HuH-7.5 (cell line): Measurements from ENCODE around the gene TALDO1.
"Not testable (repeated sequence)": the region's sequence is repeated elsewhere in the genome, so short reads cannot be mapped to it uniquely, and the experiment has no call there.

ENCODE experiments used
- DNase-seq: peaks from one replicate; pipeline ENCODE4 v3.0.0; 2011; ENCODE audit warnings: low spot score

TALDO1 gene

DNA sequence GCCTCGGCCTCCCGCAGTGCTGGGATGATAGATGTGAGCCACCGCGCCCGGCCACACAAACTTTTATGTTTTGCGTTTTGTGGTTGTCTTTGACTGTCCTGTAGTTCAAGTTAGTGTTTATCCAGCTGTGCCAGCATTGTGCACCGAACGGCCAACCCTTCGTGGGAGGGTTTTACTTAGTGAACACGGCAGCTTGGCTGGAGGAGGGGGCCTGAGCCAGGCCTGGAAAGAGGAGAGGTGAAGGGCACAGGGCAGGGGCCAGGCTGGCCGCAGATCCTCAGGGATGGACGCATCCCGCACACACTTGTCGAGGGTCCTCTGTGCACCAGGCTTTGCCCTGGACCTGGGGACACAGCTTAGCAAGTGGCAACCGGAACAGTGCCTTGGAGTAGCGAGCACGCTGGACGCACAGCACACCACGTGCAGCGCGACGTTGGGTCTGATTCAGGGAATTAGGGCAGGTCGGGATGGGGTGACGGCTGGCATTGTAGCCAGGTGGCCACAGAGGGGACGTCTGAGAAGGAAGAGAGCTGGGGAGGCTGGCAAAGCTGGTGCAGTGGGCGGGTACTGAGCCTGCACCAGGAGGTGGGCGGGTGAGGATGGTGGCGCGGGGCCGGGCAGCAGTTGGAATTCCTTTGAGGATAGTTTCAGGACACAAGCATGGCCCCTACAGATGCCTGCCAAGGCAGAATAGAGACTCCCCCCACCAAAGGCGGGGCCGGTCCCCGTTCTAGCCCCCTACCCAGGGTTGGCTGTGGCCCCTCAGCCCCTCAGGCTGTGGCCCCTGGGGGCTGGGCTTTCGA is 27.8 kb upstream of the TALDO1 start:
- no peak for DNase-seq

DNA sequence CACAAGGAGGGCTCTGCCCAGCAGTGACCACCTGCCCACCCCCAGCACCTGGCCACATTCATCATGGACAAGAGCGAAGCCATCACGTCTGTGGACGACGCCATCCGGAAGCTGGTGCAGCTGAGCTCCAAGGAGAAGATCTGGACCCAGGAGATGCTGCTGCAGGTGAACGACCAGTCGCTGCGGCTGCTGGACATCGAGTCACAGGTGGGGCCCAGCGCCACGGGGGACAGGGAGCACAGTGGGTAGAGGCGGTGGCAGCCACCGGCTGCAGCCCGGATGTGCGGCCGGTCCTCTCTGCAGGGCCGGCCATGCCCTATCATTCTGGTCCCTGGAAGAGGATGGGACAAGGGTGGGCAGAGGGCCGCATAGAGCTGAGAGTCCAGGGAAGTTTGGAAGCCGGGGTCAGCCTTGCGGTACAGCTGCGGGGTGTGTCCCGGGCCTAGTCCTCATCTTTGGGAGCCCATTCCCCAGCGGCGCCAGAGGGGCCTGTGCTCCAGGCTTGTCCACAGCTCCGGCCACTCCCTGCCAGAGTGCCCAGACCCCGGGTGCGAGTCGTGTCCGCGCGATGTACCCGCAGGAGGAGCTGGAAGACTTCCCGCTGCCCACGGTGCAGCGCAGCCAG is 27.1 kb upstream of the TALDO1 start:
- DNase-seq, result no peak

DNA sequence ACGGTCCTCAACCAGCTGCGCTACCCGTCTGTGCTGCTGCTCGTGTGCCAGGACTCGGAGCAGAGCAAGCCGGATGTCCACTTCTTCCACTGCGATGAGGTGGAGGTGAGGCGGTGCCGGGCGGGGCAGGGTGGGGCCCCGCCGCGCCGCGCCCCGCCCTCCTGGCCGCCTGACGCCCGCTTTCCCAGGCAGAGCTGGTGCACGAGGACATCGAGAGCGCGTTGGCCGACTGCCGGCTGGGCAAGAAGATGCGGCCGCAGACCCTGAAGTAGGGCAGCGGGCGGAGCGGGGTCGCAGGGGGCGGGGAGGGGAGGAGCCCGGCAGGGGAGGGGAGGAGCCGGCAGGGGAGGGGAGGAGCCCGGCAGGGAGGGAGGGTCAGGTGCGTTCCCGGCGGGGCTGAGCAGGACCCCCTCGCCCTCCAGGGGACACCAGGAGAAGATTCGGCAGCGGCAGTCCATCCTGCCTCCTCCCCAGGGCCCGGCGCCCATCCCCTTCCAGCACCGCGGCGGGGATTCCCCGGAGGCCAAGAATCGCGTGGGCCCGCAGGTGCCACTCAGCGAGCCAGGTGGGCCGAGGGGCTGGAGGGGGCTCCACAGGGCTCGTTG is 26.5 kb upstream of the TALDO1 start:
- DNase-seq, result no peak

DNA sequence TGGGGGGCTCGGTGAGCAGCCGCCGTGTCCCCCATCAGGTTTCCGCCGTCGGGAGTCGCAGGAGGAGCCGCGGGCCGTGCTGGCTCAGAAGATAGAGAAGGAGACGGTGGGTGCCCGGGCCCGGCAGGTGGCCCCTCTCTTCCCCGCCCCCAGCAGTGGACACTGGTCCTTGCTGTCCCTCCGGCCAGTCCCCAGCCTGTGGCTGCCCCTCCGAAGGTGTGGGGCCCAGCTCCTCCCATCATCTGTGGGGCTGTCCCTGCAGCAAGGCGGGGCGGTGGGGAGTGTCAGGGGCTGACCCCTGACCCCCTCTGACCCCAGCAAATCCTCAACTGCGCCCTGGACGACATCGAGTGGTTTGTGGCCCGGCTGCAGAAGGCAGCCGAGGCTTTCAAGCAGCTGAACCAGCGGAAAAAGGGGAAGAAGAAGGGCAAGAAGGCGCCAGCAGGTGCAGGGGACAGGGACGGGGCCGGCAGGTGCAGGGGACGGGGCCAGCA is 26.0 kb upstream of the TALDO1 start:
- no peak for DNase-seq

DNA sequence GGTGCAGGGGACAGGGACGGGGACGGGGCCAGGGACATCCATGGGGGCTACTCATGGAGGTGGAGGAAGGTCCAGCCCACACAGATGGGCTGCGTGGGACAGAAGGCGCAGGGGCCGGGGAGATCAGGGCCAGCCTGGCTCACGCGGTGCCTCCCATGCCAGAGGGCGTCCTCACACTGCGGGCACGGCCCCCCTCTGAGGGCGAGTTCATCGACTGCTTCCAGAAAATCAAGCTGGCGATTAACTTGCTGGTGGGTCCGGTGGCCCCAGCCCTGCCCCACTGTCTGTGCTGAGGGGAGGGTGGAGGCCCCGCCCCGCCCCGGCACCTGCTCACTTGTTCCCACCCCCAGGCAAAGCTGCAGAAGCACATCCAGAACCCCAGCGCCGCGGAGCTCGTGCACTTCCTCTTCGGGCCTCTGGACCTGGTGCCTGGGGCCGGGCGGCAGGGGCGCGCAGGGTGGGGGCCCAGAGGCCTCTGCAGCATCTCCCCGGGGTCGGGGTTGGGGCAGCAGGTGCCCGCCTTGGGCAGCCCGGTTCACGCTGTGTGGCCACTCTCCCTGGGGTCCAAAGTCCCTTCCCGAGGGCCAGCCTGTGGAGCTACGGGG is 25.4 kb upstream of the TALDO1 start:
- no peak for DNase-seq

DNA sequence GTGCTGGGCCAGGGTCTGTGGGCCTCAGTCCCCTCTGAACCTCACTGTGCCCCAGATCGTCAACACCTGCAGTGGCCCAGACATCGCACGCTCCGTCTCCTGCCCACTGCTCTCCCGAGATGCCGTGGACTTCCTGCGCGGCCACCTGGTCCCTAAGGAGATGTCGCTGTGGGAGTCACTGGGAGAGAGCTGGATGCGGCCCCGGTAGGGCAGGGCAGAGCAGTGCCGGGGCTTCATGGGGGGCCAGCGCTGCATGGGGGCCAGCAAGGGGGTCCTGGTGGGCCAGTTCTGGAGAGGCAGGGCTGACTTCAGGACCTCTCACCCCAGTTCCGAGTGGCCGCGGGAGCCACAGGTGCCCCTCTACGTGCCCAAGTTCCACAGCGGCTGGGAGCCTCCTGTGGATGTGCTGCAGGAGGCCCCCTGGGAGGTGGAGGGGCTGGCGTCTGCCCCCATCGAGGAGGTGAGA is 24.9 kb upstream of the TALDO1 start:
- DNase-seq, result no peak

DNA sequence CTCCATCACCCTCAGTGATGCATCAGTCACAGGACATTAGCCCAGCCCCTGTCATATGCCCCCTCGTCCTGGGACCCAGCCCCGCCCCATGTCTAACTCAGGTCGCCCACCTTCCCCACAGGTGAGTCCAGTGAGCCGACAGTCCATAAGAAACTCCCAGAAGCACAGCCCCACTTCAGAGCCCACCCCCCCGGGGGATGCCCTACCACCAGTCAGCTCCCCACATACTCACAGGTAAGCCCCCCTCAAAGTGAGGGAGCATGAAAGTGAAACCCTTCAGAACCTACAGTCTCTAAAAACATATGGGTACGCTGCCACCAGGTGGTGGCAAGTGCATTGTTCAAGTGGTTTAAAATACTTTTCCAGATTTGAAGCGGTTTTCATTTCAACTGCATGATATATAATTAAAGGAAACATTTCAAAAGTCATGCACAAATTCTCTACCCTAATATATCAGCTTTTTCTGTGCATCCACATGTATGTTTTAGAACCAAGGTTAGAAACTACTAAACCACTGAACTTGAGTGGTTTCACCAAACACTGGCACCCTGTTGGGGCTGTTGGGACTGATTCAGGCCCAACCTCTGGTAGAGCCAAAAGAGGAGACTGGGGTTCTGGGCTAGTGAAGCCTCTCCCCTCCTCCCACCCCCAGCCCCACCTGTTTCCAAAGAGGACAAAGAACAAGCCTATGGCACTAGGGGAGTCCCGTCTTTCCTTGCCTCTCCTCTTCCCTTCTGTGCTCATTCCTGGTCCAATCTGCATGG is 24.0 kb upstream of the TALDO1 start:
- no peak for DNase-seq

DNA sequence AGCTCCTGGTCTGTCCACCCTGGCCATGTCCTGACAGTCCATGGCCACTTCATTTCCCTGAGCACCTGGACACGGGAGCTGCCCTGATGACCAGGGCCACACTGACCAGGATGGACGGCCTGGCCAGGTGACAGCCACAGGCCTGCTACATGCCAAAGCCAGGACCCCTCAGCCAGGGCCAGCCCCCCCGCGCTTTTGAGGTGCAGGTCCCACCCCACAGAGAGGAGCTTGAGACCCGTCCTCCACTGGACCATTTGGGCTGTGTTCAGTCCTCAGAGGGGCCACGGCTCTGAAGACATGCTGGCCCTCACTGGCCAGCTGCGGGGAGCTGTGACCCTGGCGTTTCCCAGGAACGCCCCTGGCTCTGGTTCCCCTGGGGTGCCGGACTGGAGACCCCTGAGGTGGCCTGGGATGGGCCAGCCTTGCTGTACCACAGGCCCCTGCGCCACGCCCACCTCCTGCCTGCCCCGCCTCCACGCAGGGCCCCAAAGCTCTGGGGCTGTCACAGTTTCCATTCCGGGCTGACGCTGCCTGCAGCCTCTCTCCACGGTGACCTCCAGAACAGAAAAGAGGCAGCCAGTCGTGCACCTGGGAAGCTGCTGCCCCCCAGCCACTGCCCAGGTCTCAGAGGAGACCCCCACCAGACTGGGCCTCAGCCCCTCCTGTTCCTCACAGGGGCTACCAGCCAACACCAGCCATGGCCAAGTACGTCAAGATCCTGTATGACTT is 23.1 kb upstream of the TALDO1 start:
- no peak for DNase-seq

DNA sequence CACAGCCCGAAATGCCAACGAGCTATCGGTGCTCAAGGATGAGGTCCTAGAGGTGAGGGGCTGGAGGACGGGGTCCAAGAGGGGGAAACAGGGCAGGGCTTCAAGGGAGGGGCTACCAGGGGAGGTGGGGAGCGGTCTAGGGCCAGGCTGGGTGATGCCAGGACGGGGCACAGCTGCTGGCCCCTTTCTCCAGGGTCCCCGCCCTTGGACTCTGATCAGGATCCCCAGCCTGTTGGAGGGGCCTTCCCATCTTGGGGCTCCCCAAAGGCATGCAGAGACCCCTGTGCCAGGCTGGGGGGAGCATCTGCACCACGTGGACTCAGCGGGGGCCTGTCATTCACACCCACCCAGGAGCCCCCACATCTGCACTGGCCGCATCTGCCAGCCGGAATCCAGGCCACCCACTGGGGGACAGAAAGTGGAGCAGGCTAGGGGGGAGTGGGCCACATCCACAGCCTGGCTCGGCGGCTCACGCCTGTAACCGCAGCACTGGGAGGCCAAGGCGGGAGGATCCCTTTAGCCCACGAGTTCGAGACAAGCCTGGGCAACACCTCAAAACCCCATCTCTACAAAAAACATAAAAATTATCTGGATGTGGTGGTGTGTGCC is 22.4 kb upstream of the TALDO1 start:
- no peak for DNase-seq

DNA sequence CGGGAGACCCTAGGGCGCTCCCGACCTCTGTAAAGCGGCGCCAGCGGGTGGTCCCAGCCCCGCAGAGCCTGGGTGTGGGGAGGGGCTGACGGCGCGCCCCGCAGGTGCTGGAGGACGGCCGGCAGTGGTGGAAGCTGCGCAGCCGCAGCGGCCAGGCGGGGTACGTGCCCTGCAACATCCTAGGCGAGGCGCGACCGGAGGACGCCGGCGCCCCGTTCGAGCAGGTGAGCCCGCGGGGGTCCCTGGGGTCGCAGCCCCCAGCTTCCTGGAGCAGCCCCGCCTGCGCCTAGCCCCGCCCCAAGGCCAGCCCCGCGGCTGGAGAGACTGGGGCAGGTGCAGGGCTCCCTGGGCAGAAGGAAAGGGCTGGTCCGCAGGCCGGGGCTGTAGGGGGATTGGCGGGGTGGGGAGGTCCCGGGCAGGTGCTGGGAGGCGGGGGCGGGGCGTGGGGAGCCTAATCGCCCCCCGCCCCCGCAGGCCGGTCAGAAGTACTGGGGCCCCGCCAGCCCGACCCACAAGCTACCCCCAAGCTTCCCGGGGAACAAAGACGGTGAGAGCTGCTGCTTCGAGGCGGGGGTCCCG is 21.6 kb upstream of the TALDO1 start:
- DNase-seq, result no peak

DNA sequence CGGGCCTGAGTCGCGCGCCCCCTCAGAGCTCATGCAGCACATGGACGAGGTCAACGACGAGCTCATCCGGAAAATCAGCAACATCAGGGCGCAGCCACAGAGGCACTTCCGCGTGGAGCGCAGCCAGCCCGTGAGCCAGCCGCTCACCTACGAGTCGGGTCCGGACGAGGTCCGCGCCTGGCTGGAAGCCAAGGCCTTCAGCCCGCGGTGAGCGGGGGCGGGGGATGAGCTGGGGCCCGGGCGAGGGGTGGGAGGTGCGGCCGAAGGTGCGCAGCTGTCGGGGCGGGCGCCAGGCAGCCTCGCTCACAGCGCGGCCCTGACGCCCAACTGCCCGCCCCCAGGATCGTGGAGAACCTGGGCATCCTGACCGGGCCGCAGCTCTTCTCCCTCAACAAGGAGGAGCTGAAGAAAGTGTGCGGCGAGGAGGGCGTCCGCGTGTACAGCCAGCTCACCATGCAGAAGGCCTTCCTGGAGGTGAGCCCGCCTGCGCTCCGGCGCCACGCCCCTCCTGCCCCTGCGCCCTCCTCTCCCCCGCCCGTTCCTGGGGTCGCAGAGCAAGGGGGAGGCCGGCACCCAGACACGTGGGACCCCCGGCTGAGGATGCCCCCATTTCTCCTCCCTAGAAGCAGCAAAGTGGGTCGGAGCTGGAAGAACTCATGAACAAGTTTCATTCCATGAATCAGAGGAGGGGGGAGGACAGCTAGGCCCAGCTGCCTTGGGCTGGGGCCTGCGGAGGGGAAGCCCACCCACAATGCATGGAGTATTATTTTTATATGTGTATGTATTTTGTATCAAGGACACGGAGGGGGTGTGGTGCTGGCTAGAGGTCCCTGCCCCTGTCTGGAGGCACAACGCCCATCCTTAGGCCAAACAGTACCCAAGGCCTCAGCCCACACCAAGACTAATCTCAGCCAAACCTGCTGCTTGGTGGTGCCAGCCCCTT is 20.7 kb upstream of the TALDO1 start:
- no peak for DNase-seq

DNA sequence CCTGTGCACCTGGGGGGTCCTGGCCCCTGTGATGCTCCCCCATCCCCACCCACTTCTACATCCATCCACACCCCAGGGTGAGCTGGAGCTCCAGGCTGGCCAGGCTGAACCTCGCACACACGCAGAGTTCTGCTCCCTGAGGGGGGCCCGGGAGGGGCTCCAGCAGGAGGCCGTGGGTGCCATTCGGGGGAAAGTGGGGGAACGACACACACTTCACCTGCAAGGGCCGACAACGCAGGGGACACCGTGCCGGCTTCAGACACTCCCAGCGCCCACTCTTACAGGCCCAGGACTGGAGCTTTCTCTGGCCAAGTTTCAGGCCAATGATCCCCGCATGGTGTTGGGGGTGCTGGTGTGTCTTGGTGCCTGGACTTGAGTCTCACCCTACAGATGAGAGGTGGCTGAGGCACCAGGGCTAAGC is 20.0 kb upstream of the TALDO1 start:
- DNase-seq, result no peak

DNA sequence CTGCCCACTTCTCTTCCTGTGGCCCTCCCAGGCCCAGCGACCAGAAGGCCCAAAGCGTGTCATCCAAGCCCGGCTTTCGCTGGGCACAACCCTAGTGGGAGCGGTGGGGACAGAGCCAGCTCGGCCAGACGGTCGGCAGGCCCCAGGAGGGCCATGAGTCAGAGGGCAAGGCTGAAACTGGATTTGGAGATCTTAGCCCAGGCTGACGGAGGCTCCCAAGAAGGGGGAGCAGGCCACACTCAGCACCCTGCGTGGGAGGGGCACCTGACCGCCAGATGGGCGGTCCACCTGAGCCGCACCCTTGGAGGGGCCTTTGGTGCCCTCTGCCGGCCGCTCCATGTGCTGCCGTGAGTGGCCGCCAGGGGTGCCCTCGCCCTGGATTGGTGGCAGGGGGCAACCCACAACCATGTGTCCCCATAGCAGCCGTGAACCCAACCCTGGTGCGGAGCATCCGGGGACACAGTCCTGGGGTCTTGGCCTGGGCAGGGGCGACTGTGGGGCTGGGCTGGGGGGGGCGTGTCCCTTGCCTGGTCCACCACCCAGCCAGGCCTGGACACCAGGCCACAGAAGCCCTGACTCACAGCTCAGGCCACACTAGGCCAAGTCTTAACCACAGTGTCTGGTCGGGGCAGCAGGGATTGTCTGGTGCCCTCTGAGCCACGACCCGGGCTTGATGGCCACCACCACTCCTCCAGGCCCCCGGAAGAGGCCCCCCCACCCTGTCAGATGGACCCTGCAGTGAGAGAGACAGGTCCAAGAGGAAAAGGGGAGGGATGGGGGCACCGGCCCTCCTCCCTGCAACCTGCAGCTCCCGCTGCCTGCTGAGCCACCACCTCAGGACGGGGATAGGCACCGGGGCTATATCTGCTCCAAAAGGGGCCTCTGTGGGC is 19.2 kb upstream of the TALDO1 start:
- DNase-seq, result peak; percentile 96

DNA sequence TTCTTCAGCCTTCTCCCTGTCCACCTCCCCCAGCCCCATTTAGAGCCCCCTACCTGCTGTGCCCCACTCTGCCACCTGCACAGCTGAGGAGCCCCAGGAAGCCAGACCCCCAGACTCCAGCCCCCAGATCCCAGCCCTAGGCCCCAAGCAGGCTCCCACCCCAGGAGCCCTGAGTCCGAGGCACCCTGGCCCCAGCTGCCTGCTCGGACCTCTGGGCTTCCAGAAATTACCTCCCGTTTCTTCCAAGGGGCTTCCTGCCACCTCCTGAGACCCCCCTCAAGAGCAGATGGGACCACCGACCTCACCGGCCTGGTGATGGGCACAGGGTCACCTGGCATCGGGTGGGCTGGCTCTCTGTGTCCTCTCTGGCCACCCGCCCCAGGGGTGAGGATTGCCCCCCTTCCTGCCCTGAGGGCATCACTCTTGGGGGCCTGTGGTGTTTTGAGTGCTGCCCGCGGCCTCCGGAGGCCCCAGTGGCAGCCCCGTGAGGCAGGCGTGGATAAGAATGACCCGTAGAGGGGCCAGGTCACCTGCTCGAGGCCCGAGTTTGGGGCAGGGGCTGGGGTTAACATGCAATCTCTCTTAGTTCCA is 18.3 kb upstream of the TALDO1 start:
- no peak for DNase-seq

DNA sequence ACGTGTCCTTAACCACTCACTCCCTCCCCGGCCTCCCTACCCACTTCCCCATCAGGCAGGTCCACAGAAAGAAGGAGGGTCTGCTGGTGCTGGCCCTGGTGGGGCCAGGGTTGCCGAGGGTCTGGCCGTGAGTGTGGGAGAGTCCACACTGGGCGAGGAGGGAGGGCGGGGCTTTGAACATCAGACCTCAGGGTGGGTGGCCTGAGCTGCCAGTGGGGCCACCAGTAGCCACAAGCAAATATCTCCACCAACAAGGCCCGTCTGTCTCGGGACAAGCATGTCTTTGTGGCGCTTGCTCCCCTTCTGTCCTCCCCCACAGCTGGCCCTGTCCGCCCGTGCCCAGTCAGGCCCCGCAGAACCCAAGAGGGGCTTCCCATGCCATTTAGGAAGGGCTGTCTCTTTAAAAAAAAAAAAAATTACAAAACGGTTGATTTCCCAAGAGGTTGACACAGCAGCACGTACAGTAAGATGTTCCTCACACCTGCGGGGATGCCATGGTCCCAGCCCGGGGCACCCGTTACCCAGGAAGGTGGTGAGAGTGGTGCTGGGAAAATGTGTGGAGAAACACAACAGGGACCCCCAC is 17.7 kb upstream of the TALDO1 start:
- no peak for DNase-seq

DNA sequence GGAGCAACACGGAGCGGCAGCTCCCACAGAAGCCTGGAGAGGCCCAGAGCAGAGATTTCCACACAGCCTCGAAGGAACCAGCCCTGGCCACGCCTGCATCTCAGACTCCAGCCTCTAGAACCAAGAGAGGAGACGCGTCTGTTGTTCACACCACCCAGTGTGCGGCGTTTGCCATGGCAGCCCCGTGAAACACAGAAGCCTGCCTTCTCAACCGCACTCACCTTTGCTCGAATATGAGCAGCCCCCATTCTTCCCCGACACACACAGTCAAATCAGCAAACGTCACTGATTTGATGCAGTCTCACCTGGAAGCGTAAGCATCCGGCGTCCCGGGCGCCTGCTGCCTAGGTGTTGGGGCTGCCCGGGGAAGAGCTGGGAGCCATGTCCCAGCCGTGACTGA is 14.2 kb upstream of the TALDO1 start:
- DNase-seq, result no peak

DNA sequence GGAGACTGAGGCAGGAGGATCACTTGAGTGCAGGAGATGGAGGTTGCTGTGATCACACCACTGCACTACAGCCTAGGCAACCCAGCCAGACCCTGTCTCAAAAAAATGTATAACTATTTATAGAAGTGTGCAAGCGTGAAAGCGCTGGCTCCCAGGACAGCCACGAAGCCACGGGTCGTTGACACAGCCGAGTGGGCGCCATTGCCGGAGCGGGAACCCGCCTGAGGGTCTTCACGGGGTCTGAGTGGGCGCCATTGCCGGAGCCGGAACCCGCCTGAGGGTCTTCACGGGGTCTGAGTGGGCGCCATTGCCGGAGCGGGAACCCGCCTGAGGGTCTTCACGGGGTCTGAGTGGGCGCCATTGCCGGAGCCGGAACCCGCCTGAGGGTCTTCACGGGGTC is 12.7 kb upstream of the TALDO1 start:
- DNase-seq, result not testable (repeated sequence)
